Activated naive CD4-positive, alpha-beta T cell treated with anti-CD3 and anti-CD28 coated beads, Interleukin-2, amount 50 U/mL, for 72 hours (primary cell): ENCODE measurements around the gene MX2. TPM values are rescaled to one million over a fixed set of nuclear protein-coding genes. Genes with fewer than 3 reads are reported as not detected.
A peak's percentile ranks its signal among the peaks of the same experiment; 100 is the strongest.

Source experiments
- ATAC-seq, 2 donors: fragments of 150-1000 bp; cut with Tn5 transposase; 2 replicates each; pipeline ENCODE4 v1.10.0; 2021; ENCODE audit warnings: mild to moderate bottlenecking in 2 of 2, moderate library complexity in 2 of 2
- DNase-seq, 2 donors: peaks; one replicate each; pipeline ENCODE4 v3.0.0; 2021 to 2022; ENCODE audit warnings: low spot score in 2 of 2
- H3K27ac Mint-ChIP-seq, 2 donors: one replicate each; pipeline ENCODE4 v1.8.0; 2022; ENCODE audit warnings: mild to moderate bottlenecking in 2 of 2, mixed read lengths in 2 of 2
- H3K36me3 Mint-ChIP-seq, 2 donors: one replicate each; pipeline ENCODE4 v1.8.0; 2022; ENCODE audit warnings: mixed read lengths in 2 of 2
- H3K9me3 Mint-ChIP-seq, 2 donors: one replicate each; pipeline ENCODE4 v1.8.0; 2022; ENCODE audit warnings: mixed read lengths in 2 of 2
- total RNA-seq, 2 donors: library from RNA; stranded (reverse); gene quantifications; one replicate each; pipeline ENCODE4 v1.2.3, GENCODE V29; 2022

MX2 gene
- total RNA-seq, 2 donors from 2014 or later: 3.6 to 79.4 TPM

DNA sequence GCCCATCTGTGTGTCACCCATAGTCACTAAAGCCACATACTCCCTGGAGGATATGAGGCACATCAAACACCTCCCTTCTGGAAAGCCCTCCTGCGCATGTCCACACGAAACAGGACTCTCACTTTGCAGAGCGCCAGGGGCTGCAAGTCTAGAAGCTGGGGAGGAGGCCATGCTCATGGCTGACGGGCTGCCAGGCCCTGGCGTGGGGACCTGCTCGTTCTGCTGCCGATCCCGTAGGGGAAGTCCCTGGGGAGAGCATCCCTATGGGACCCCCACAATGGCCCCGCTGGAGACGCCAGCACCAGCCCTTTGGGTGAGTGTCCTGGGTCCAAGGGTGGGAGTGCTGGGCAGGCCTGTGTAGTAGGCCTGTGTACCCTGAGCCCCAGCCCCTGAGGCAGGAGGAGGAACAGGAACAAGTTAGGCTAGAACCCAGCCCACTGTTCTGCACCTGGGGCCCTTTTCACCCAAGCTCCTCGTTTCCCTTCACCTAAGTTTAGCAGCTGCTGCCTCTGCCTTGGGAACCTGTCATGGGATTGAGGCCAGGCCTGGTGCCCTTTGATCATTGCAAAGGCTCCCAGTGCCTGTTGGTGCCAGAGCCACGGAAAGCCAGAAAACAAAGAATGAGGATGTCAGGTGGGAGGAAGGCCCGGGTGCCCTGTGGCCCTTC lies 35.3 kb upstream of the MX2 start:
- ATAC-seq: no peak
- Mint-ChIP-seq H3K9me3 (no peaks in the 10 kb centered on the region), H3K27ac (peak overlapping the region in 1 of 2 donors; percentile 9), H3K36me3 (no peaks in the 10 kb centered on the region)
- DNase-seq: no peak

- DNase-seq (no peak), ATAC-seq (no peak)
- Mint-ChIP-seq H3K36me3 (no peaks in the 10 kb centered on the region), H3K27ac (no peak overlapping the region), H3K9me3 (no peaks in the 10 kb centered on the region)
Measured at GRCh38 chr21:41327753-41328152, 34.1 kb upstream of the MX2 start.

- Mint-ChIP-seq H3K27ac (no peak overlapping the region), H3K36me3 (peaks cover 0 to 7% of the 10 kb centered on the region in 2 donors), H3K9me3 (peaks cover 0 to 6% of the 10 kb centered on the region in 2 donors)
- DNase-seq: no peak
- no peak for ATAC-seq
Measured at GRCh38 chr21:41328660-41329607, 32.9 kb upstream of the MX2 start.

DNA sequence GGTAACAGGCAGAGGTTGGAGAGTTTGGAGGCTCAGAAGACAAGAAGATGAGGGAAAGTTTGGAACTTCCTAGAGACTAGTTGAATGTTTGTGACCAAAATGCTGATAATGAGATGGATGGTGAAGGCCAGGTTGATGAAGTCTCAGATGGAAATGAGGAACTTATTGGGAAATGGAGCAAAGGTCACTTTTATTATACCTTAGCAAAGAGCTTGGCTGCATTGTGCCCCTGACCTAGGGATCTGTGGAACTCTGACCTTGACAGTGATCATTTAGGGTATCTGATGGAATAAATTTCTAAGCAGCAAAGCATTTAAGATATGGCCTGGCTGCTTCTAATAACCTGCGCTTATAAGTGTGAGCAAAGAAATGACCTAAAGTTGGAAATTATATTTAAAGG lies 28.1 kb upstream of the MX2 start:
- peaks cover 0 to 8% of the 10 kb centered on the region in 2 donors for H3K36me3 Mint-ChIP-seq
- ATAC-seq (no peak), DNase-seq (no peak)
- peaks cover 0 to 6% of the 10 kb centered on the region in 2 donors for H3K9me3 Mint-ChIP-seq
- H3K27ac Mint-ChIP-seq: no peak overlapping the region

DNA sequence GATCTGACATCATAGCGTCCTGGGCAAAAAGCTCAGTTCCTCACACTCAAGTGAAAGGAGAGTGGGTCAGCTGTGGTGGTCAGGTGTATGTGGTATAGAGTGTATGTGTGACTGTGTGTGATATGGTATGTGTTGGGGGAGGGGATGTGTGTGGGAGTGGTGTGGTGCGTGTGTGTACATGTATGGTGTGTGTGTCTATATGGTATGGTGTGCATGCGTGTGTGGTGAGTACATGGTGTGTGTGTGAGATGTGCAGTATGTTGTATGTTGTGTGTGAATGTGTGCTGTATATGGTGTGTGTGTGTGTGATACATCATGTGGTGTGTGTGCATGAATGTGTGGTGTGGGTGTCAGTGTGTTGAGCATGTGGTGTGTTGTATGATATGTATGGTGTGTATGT lies 24.3 kb upstream of the MX2 start:
- Mint-ChIP-seq H3K9me3 (peaks cover 6 to 9% of the 10 kb centered on the region in 2 donors), H3K36me3 (peaks cover 6 to 8% of the 10 kb centered on the region in 2 donors), H3K27ac (no peak overlapping the region)
- ATAC-seq (no peak), DNase-seq (no peak)

DNA sequence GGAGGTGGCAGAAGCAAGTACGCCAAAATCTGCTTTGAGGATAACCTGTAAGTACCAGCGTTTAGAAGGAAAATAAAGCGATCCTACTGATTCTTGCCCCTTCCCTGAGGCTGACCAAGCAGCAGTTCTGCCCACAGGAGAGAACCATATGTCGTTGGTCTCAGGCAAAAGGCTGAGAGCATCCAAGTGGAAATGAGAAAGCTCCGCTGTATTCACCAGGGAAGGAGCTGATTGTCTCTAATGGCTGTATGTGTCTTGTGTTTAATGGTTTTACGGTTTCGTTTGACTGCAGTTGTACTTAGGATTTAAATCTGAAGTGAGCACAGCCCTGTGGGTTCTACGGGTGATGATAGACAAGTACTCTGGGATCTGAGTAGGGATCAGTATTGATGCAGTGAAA lies 23.4 kb upstream of the MX2 start:
- H3K9me3 Mint-ChIP-seq: peaks cover 6 to 7% of the 10 kb centered on the region in 2 donors
- H3K36me3 Mint-ChIP-seq: peaks cover 6 to 7% of the 10 kb centered on the region in 2 donors
- ATAC-seq (no peak), DNase-seq (no peak)
- H3K27ac Mint-ChIP-seq: no peak overlapping the region

DNA sequence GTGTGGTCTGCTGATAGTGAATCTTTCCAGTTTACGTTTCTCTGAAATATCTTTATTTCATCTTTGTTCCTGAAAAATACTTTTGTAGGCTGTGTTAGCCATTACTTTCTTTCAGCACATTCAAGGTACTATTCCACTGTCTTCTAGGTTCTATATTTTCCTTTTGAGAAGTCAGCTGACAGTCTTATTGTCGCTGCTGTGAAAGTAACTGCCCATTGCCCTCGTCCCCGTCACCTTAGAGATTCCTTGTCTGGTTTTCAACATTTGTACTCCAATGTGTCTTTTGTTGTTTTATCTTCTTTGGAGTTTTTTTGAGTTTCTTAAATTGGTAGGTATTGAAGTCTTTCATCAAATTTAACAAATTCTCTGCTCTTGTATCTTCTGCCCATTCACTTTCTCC lies 19.8 kb upstream of the MX2 start:
- DNase-seq (no peak), ATAC-seq (no peak)
- Mint-ChIP-seq H3K27ac (no peak overlapping the region), H3K36me3 (peaks cover 0 to 7% of the 10 kb centered on the region in 2 donors), H3K9me3 (peaks cover 3 to 6% of the 10 kb centered on the region in 2 donors)

GRCh38 chr21:41344146-41344545 lies 17.7 kb upstream of the MX2 start:
- Mint-ChIP-seq H3K36me3 (peaks cover 0 to 7% of the 10 kb centered on the region in 2 donors), H3K27ac (no peak overlapping the region), H3K9me3 (peaks cover 3 to 6% of the 10 kb centered on the region in 2 donors)
- ATAC-seq (no peak), DNase-seq (no peak)

- DNase-seq (no peak), ATAC-seq (no peak)
- Mint-ChIP-seq H3K36me3 (peaks cover 0 to 7% of the 10 kb centered on the region in 2 donors), H3K9me3 (peaks cover 3 to 6% of the 10 kb centered on the region in 2 donors), H3K27ac (no peak overlapping the region)
Measured at GRCh38 chr21:41345356-41345755, 16.5 kb upstream of the MX2 start.

- H3K27ac Mint-ChIP-seq: no peak overlapping the region
- DNase-seq: no peak
- H3K36me3 Mint-ChIP-seq: peaks cover 0 to 7% of the 10 kb centered on the region in 2 donors
- no peak for ATAC-seq
- peaks cover 3 to 6% of the 10 kb centered on the region in 2 donors for H3K9me3 Mint-ChIP-seq
Measured at GRCh38 chr21:41345934-41346685, 15.7 kb upstream of the MX2 start.

GRCh38 chr21:41346758-41347157 lies 15.1 kb upstream of the MX2 start:
- Mint-ChIP-seq H3K9me3 (peaks cover 3 to 6% of the 10 kb centered on the region in 2 donors), H3K36me3 (peaks cover 0 to 7% of the 10 kb centered on the region in 2 donors)

GRCh38 chr21:41348434-41348833 lies 13.4 kb upstream of the MX2 start:
- H3K9me3 Mint-ChIP-seq: no peaks in the 10 kb centered on the region
- DNase-seq (no peak), ATAC-seq (no peak)
- H3K36me3 Mint-ChIP-seq: no peaks in the 10 kb centered on the region
- no peak overlapping the region for H3K27ac Mint-ChIP-seq

More at GRCh38 chr21:41346758-41347157, 15.1 kb upstream of the MX2 start:
- no peak for DNase-seq
- ATAC-seq: no peak
- H3K27ac Mint-ChIP-seq: no peak overlapping the region

- no peaks in the 10 kb centered on the region for H3K36me3 Mint-ChIP-seq
- H3K9me3 Mint-ChIP-seq: no peaks in the 10 kb centered on the region
- no peak for DNase-seq
- ATAC-seq: no peak
- no peak overlapping the region for H3K27ac Mint-ChIP-seq
Measured at GRCh38 chr21:41349126-41349525, 12.7 kb upstream of the MX2 start.

GRCh38 chr21:41349619-41350390 lies 12.0 kb upstream of the MX2 start:
- H3K9me3 Mint-ChIP-seq: no peaks in the 10 kb centered on the region

DNA sequence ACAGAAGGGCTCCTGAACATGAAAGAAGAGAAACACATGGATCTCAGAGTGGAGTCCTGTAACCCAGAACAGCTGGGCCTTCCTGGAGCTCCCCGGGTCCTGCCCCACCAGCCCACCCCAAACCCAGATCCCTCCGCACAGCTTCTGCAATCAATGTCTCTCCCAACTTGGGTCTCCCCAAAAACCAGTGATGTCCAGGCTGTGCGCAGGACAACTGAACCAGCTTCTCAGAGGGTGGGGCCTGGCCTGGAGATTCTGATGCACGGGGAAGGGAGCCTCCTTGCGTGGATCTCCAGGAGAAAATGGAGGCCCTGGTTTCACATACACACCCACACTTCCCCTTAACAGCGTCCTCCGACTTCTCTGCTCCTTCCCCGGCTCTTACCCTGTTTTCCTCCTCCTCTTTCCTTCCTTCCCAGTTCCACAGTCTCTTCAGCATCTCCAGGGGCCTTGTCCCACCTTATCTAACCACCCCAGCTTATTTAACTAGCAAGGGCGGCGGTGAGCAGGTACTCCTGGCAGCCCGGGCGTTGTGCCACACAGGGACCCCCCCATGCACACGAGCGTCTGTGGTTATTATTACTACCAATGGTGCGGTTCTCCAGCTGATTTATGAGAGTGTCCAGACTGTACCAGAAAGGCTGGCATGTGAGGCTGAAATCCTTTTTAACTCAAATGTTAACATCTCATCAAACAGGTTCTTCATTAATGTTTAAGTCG lies 11.2 kb upstream of the MX2 start:
- DNase-seq (no peak), ATAC-seq (no peak)
- no peaks in the 10 kb centered on the region for H3K9me3 Mint-ChIP-seq
- H3K27ac Mint-ChIP-seq: no peak overlapping the region
- H3K36me3 Mint-ChIP-seq: no peaks in the 10 kb centered on the region

More at GRCh38 chr21:41349619-41350390, 12.0 kb upstream of the MX2 start:
- ATAC-seq (no peak), DNase-seq (no peak)
- H3K36me3 Mint-ChIP-seq: no peaks in the 10 kb centered on the region
- no peak overlapping the region for H3K27ac Mint-ChIP-seq

- peaks cover 0 to 4% of the 10 kb centered on the region in 2 donors for H3K36me3 Mint-ChIP-seq
- H3K9me3 Mint-ChIP-seq: no peaks in the 10 kb centered on the region
- no peak overlapping the region for H3K27ac Mint-ChIP-seq
- ATAC-seq: no peak
- DNase-seq: no peak
Measured at GRCh38 chr21:41357546-41357945, 4.3 kb upstream of the MX2 start.
